OCI-LY7 (cell line): ENCODE results near the gene PDK1.
"Not testable (repeated sequence)": the region's sequence is repeated elsewhere in the genome, so short reads cannot be mapped to it uniquely, and the experiment has no call there.

ENCODE experiments used
- CTCF ChIP-seq: fragments of 200-600 bp; sonication (generic); conservative IDR thresholded peaks from 2 replicates; pipeline ENCODE4 v1.5.1; 2014; ENCODE audit warnings: mild to moderate bottlenecking, antibody characterized with exemption, low read length, moderate library complexity, mixed read lengths
- EZH2phosphoT487 ChIP-seq: fragments of 200-600 bp; sonication (generic); IDR thresholded peaks from 2 replicates; pipeline ENCODE4 v1.6.1; 2018; ENCODE audit warnings: low read depth, borderline replicate concordance, mild to moderate bottlenecking, mixed run types, antibody characterized with exemption, low read length, moderate library complexity, mixed read lengths

- not testable (repeated sequence) for TF ChIP-seq CTCF, EZH2phosphoT487
Measured at GRCh38 chr2:172537851-172538250, 18.0 kb upstream of the PDK1 start.
